ENCODE results near the gene MARVELD2. TPM values are rescaled to one million over a fixed set of nuclear protein-coding genes. Genes with fewer than 3 reads are reported as not detected.

The MARVELD2 gene
- total and polyA plus RNA-seq, 2 of the 13 experiments (the other 11 are each of a cell fraction or from before 2014, with no cell fraction given), result 11.1 to 15.4 TPM

DNA sequence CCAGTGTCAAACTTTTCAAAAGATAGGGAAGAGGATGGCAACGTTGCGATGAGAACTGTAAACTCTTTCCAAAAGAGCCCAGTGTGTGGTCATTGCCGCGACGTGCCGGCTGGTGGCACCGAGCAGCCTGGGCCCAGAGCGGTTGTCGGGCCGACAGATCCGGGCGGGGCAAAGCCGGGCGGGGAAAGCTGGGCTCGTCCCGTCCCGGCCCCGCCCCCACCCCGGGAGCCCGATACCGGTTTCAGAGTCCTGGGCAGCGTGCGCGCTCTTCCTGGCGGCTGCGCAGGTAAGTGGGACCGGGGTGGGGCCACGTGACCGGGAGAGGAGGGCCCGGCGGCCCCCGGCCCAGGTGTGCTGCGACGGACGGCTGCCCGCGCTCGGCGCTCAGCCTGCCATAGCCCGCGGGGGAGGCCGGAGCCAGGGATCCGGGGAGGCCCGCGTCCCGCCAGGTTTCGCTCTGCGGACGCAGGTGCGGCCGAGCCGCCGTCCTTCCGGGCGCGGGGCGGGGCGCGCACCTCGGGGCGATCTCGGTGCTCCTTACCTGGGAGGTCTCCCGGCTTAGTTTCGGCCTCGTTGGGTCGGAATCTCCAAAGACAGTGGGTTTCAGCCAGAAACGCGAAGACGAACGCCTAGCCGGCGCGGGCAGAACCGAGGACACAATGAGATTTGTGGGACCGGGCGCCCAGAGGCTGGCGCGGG is at the start of gene MARVELD2 (continued):
- TF ChIP-seq, protein P1, sequence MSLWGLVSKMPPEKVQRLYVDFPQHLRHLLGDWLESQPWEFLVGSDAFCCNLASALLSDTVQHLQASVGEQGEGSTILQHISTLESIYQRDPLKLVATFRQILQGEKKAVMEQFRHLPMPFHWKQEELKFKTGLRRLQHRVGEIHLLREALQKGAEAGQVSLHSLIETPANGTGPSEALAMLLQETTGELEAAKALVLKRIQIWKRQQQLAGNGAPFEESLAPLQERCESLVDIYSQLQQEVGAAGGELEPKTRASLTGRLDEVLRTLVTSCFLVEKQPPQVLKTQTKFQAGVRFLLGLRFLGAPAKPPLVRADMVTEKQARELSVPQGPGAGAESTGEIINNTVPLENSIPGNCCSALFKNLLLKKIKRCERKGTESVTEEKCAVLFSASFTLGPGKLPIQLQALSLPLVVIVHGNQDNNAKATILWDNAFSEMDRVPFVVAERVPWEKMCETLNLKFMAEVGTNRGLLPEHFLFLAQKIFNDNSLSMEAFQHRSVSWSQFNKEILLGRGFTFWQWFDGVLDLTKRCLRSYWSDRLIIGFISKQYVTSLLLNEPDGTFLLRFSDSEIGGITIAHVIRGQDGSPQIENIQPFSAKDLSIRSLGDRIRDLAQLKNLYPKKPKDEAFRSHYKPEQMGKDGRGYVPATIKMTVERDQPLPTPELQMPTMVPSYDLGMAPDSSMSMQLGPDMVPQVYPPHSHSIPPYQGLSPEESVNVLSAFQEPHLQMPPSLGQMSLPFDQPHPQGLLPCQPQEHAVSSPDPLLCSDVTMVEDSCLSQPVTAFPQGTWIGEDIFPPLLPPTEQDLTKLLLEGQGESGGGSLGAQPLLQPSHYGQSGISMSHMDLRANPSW (CRISPR knock-in tag; IDR thresholded peaks at IDR 0.05; ENCODE audit: borderline replicate concordance), result no peak
- no peak for TF ChIP-seq SALL2 (CRISPR knock-in tag; IDR thresholded peaks at IDR 0.05)
- no peak for TF ChIP-seq ZNF34 (CRISPR knock-in tag; IDR thresholded peaks at IDR 0.05; ENCODE audit: borderline replicate concordance)
- TF ChIP-seq ZNF598 (CRISPR knock-in tag; IDR thresholded peaks at IDR 0.05; ENCODE audit: borderline replicate concordance), result peak; percentile 75; the same call in 1 of the 2 replicates
- TF ChIP-seq ELF4 (CRISPR knock-in tag; IDR thresholded peaks at IDR 0.05; ENCODE audit: borderline replicate concordance), result no peak
- TF ChIP-seq ZNF883 (CRISPR knock-in tag; IDR thresholded peaks at IDR 0.05; ENCODE audit: not compliant biosample characterization), result no peak
- TF ChIP-seq ATF1 (CRISPR knock-in tag; IDR thresholded peaks at IDR 0.05), result no peak
- TF ChIP-seq, protein P2, sequence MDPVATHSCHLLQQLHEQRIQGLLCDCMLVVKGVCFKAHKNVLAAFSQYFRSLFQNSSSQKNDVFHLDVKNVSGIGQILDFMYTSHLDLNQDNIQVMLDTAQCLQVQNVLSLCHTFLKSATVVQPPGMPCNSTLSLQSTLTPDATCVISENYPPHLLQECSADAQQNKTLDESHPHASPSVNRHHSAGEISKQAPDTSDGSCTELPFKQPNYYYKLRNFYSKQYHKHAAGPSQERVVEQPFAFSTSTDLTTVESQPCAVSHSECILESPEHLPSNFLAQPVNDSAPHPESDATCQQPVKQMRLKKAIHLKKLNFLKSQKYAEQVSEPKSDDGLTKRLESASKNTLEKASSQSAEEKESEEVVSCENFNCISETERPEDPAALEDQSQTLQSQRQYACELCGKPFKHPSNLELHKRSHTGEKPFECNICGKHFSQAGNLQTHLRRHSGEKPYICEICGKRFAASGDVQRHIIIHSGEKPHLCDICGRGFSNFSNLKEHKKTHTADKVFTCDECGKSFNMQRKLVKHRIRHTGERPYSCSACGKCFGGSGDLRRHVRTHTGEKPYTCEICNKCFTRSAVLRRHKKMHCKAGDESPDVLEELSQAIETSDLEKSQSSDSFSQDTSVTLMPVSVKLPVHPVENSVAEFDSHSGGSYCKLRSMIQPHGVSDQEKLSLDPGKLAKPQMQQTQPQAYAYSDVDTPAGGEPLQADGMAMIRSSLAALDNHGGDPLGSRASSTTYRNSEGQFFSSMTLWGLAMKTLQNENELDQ (CRISPR knock-in tag; IDR thresholded peaks at IDR 0.05; ENCODE audit: borderline replicate concordance), result no peak
- TF ChIP-seq XBP1 (CRISPR knock-in tag; IDR thresholded peaks at IDR 0.05), result no peak
- TF ChIP-seq PHF20 (CRISPR knock-in tag; IDR thresholded peaks at IDR 0.05), result no peak
- TF ChIP-seq, protein P3, sequence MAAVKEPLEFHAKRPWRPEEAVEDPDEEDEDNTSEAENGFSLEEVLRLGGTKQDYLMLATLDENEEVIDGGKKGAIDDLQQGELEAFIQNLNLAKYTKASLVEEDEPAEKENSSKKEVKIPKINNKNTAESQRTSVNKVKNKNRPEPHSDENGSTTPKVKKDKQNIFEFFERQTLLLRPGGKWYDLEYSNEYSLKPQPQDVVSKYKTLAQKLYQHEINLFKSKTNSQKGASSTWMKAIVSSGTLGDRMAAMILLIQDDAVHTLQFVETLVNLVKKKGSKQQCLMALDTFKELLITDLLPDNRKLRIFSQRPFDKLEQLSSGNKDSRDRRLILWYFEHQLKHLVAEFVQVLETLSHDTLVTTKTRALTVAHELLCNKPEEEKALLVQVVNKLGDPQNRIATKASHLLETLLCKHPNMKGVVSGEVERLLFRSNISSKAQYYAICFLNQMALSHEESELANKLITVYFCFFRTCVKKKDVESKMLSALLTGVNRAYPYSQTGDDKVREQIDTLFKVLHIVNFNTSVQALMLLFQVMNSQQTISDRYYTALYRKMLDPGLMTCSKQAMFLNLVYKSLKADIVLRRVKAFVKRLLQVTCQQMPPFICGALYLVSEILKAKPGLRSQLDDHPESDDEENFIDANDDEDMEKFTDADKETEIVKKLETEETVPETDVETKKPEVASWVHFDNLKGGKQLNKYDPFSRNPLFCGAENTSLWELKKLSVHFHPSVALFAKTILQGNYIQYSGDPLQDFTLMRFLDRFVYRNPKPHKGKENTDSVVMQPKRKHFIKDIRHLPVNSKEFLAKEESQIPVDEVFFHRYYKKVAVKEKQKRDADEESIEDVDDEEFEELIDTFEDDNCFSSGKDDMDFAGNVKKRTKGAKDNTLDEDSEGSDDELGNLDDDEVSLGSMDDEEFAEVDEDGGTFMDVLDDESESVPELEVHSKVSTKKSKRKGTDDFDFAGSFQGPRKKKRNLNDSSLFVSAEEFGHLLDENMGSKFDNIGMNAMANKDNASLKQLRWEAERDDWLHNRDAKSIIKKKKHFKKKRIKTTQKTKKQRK (IDR thresholded peaks at IDR 0.05; ENCODE audit: low read length), result no peak
- no peak for TF ChIP-seq ZFP37 (CRISPR knock-in tag; IDR thresholded peaks at IDR 0.05; ENCODE audit: borderline replicate concordance)
- TF ChIP-seq SETDB1 (CRISPR knock-in tag; IDR thresholded peaks at IDR 0.05; ENCODE audit: borderline replicate concordance), result no peak
- TF ChIP-seq ZFP82 (CRISPR knock-in tag; IDR thresholded peaks at IDR 0.05; ENCODE audit: borderline replicate concordance), result peak; percentile 91; the same call in 1 of the 2 replicates
- no peak for TF ChIP-seq CHD4 (IDR thresholded peaks at IDR 0.05; ENCODE audit: borderline replicate concordance, low read length)
- no peak for TF ChIP-seq NBN (conservative IDR thresholded peaks at IDR 0.05)
- TF ChIP-seq, protein P4, sequence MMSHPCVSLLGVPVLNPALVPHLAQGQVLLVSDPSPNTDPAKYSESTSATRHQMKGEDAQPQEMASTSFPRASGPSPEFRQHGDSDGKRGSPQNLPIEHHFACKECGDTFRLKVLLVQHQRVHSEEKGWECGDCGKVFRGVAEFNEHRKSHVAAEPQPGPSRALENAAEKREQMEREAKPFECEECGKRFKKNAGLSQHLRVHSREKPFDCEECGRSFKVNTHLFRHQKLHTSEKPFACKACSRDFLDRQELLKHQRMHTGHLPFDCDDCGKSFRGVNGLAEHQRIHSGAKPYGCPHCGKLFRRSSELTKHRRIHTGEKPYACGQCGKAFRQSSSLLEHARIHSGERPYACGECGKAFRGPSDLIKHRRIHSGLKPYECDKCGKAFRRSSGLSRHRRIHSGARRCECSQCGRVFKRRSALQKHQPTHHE (CRISPR knock-in tag; IDR thresholded peaks at IDR 0.05; ENCODE audit: borderline replicate concordance), result no peak
- no peak for TF ChIP-seq ZNF75D (CRISPR knock-in tag; IDR thresholded peaks at IDR 0.05; ENCODE audit: borderline replicate concordance)
- peak; percentile 89 for TF ChIP-seq ARNTL (CRISPR knock-in tag; IDR thresholded peaks at IDR 0.05)
- no peak for TF ChIP-seq ZFP62 (CRISPR knock-in tag; IDR thresholded peaks at IDR 0.05)

Measured in HepG2 (cell line).